ENCODE measurements around the gene TRIML1. TPM values are rescaled to one million over a fixed set of nuclear protein-coding genes. Genes with fewer than 3 reads are reported as not detected.

TRIML1 gene, protein sequence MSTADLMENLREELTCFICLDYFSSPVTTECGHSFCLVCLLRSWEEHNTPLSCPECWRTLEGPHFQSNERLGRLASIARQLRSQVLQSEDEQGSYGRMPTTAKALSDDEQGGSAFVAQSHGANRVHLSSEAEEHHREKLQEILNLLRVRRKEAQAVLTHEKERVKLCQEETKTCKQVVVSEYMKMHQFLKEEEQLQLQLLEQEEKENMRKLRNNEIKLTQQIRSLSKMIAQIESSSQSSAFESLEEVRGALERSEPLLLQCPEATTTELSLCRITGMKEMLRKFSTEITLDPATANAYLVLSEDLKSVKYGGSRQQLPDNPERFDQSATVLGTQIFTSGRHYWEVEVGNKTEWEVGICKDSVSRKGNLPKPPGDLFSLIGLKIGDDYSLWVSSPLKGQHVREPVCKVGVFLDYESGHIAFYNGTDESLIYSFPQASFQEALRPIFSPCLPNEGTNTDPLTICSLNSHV
- not detected for total RNA-seq

DNA sequence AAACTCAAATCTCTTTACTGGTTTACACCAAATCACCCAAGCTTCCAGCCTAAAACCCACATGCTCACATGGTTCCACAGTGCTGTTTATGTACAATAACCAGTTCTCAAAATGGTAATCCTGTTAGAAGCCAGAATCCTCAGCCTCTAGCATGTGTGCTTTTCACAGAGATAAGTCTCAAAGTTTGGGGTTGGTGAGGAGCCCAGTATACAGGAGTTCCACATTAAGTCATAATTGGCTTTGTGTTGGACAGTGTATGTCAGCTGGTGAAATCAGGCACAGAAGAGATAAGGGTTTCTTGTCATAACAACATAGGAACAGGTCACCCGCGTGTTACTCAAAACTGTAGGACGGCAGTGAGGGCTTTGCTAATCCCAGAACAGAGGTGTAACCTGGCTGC, at the start of gene TRIML1:
Gene TRIML1, plus strand, starts transcription at position 301 of the 400 bp plus-strand sequence. CDS start 118 bp downstream, outside the sequence.
- WGBS, 2 donors, result 58 to 88% methylated on average over 3 of the region's 3 CpGs
- H3K4me3 ChIP-seq (replicated peaks in 1 of 3), result no peak within 1 kb of the TSS
- intact Hi-C loops (cut with DNase I), result no loop called here

GRCh38 chr4:188092824-188093223, 46.4 kb upstream of the TRIML1 start:
- no peak for DNase-seq
- Histone ChIP-seq H3K4me1 (no peaks in the 10 kb centered on the region), H3K27ac (no peak overlapping the region), H3K9me3 (no peaks in the 10 kb centered on the region), H3K27me3 (no peaks in the 10 kb centered on the region), H3K4me3 (replicated peaks in 1 of 3) (no peak overlapping the region), H3K36me3 (no peaks in the 10 kb centered on the region)
- WGBS, 2 donors, result 93 to 95% methylated on average over 3 of the region's 3 CpGs
- intact Hi-C loops (cut with DNase I), result no loop called here
- TF ChIP-seq CTCF (IDR thresholded peaks at IDR 0.05), result no peak
- TF ChIP-seq POLR2A (IDR thresholded peaks at IDR 0.05), result no peak

More for the DNA sequence above, at the start of gene TRIML1:
- no peak for DNase-seq
- no peak within 1 kb of the TSS for H3K27ac ChIP-seq
- no peaks in the 10 kb centered on the region for H3K9me3 ChIP-seq
- H3K4me1 ChIP-seq, result no peaks in the 10 kb centered on the region
- no peak for TF ChIP-seq POLR2A (IDR thresholded peaks at IDR 0.05)
- TF ChIP-seq CTCF (IDR thresholded peaks at IDR 0.05), result no peak
- no peaks in the 10 kb centered on the region for H3K27me3 ChIP-seq
- no peaks in the 10 kb centered on the region for H3K36me3 ChIP-seq

- intact Hi-C loops (cut with DNase I), result no loop called here
- DNase-seq, result no peak
- H3K27ac ChIP-seq, result no peak overlapping the region
- H3K27me3 ChIP-seq, result no peaks in the 10 kb centered on the region
- 97 to 98% methylated on average over 29 to 31 of the region's 40 CpGs for WGBS, 2 donors
- no peak overlapping the region for H3K4me3 ChIP-seq (replicated peaks in 1 of 3)
- H3K9me3 ChIP-seq, result no peaks in the 10 kb centered on the region
- no peak for TF ChIP-seq CTCF (IDR thresholded peaks at IDR 0.05)
- TF ChIP-seq POLR2A (IDR thresholded peaks at IDR 0.05), result no peak
- no peaks in the 10 kb centered on the region for H3K4me1 ChIP-seq
- H3K36me3 ChIP-seq, result no peaks in the 10 kb centered on the region
Measured at GRCh38 chr4:188106454-188106853, 32.8 kb upstream of the TRIML1 start.

DNA sequence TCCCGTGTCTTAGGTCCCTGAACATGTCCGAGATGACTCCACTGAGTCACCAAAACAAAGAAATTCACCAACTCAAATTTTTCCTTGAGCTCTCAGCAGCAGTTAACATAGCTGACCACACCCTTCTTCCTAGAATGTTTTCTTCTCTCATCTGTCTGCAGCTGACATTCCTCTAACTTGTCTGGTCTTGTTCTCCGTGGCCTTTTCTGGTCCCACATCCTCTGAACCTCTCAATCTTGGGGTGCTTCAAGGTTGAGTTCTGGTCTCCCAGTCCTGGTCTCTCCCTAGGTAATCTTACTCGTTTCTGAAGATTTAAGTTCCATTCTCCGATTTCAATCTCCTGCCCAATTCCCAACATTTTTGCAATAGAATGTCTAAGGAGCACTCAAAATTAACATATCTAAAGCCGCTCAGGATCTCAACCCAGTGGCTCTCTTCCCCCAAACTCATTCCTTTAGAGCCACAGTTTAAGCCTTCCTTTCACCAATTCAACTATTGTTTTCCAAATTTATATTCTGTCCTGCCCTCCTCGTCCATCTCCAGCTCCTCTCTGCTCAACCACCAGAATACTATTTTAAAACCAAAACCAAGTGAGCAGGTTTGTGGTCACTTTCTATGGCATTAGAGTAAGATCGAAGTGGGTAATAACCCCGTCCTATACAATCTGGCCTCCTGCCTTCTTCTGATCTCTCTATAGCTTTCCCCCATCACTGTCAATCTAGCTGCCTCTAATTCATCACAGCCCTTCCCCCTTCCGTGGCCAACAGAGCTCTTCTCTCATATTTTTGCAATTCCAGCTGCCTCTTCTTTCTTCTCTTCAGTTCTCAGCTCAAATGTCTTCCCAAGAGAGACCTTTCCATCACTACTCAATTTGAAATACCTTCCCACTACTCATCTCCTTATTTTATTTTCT, 31.1 kb upstream of the TRIML1 start:
- Histone ChIP-seq H3K27ac (no peak overlapping the region), H3K4me3 (replicated peaks in 1 of 3) (no peak overlapping the region), H3K36me3 (no peaks in the 10 kb centered on the region), H3K9me3 (no peaks in the 10 kb centered on the region), H3K27me3 (no peaks in the 10 kb centered on the region), H3K4me1 (no peaks in the 10 kb centered on the region)
- intact Hi-C loops (cut with DNase I), result no loop called here
- TF ChIP-seq CTCF (IDR thresholded peaks at IDR 0.05), result no peak
- no peak for TF ChIP-seq POLR2A (IDR thresholded peaks at IDR 0.05)
- DNase-seq, result no peak
- 54 to 59% methylated on average over 10 of the region's 10 CpGs for WGBS, 2 donors
